Measurements from ENCODE around the gene KRTAP9-7. TPM values are rescaled to one million over a fixed set of nuclear protein-coding genes. Genes with fewer than 3 reads are reported as not detected.
"Not testable (repeated sequence)": the region's sequence is repeated elsewhere in the genome, so short reads cannot be mapped to it uniquely, and the experiment has no call there.

KRTAP9-7 gene, protein sequence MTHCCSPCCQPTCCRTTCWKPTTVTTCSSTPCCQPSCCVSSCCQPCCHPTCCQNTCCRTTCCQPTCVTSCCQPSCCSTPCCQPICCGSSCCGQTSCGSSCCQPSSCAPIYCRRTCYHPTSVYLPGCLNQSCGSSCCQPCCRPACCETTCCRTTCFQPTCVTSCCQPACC
- polyA plus RNA-seq (ENCODE audit: insufficient read length): not detected
- long read RNA-seq, donor 1: 0 reads
- long read RNA-seq, donor 2: 0 reads
- long read RNA-seq, donor 3: 0 reads
- long read RNA-seq, donor 4: 0 reads
- long read RNA-seq, donor 5: 0 reads
- long read RNA-seq, donor 6: 0 reads
- long read RNA-seq, donor 7: 0 reads
- long read RNA-seq, donor 8: 0 reads

DNA sequence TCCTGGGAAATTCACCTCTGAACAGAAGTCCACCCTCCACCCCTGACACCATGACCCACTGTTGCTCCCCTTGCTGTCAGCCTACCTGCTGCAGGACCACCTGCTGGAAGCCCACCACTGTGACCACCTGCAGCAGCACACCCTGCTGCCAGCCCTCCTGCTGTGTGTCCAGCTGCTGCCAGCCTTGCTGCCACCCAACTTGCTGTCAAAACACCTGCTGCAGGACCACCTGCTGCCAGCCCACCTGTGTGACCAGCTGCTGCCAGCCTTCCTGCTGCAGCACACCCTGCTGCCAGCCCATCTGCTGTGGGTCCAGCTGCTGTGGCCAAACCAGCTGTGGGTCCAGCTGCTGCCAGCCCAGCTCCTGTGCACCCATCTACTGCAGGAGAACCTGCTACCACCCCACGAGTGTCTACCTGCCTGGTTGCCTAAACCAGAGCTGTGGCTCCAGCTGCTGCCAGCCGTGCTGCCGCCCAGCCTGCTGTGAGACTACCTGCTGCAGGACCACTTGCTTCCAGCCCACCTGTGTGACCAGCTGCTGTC lies at the start of gene KRTAP9-7:
KRTAP9-7 (plus strand) TSS at position 51 of the 543 bp plus-strand sequence; CDS start at position 51, 0 bp downstream.
- DNase-seq: not testable (repeated sequence)

DNA sequence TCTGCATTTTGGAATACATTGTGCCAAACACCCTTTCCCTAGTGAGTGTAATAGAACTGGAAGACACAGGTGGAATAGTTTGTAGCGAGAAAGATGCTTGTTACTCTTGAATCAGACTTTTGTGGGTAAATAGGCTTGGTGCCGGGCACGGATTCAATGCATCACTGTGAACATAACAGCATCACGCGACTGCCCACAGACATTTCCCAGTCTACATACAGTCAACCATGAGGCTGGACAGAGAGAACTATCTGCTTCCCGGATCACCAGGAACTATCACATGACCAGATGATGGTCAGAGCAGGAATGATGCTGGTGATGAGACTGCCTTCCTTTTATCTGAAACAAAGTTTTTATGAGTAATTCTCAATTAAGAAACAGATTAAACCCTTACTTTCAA lies 49.4 kb upstream of the KRTAP9-7 start:
- no peak for DNase-seq

DNA sequence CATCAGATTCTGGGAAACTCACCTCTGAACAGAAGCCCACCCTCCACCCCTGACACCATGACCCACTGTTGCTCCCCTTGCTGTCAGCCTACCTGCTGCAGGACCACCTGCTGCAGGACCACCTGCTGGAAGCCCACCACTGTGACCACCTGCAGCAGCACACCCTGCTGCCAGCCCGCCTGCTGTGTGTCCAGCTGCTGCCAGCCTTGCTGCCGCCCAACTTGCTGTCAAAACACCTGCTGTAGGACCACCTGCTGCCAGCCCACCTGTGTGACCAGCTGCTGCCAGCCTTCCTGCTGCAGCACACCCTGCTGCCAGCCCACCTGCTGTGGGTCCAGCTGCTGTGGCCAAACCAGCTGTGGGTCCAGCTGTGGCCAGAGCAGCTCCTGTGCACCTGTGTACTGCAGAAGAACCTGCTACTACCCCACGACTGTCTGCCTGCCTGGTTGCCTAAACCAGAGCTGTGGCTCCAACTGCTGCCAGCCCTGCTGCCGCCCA lies 48.9 kb upstream of the KRTAP9-7 start, which contains the start of gene KRTAP9-2:
KRTAP9-2 (plus strand) TSS at position 51 of the 498 bp plus-strand sequence; CDS start at position 58, 7 bp downstream.
- not testable (repeated sequence) for DNase-seq

DNA sequence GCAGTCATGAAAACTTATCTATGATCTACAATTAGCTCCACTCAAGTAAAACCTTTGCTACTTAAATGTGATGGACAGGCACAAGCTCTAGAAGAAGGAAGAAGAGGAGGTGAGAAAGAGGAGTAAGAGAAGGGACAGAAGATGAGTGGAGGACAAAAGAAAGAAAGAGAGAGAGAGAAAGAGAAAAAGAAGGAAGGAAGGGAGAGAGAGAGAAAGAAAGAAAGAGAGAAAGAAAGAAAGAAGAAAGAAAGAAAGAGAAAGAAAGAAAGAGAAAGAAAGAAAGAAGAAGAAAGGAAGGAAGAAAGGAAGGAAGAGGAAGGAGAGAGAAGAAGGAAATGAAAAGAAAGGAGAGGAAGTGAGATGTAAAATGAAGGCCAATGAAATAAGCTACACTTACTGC lies 45.4 kb upstream of the KRTAP9-7 start:
- no peak for DNase-seq

DNA sequence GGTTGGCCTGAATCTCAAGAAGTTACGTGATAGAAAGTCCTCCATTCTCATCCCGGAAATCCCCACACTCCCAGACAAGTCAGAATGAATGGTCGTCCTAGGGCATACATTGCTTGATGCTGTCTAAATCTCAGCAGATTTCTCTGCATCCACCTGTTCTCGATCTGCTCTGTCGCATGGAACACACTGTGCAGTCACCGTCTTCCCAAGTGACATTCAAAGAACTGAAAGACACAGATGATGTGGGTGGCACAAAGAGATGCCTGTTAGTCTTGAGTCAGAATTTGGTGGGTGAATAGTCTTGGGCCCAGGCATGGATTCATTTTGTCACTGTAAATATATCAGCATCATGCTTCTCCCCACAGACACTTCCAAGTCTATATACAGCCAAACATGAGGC lies 43.8 kb upstream of the KRTAP9-7 start:
- no peak for DNase-seq

DNA sequence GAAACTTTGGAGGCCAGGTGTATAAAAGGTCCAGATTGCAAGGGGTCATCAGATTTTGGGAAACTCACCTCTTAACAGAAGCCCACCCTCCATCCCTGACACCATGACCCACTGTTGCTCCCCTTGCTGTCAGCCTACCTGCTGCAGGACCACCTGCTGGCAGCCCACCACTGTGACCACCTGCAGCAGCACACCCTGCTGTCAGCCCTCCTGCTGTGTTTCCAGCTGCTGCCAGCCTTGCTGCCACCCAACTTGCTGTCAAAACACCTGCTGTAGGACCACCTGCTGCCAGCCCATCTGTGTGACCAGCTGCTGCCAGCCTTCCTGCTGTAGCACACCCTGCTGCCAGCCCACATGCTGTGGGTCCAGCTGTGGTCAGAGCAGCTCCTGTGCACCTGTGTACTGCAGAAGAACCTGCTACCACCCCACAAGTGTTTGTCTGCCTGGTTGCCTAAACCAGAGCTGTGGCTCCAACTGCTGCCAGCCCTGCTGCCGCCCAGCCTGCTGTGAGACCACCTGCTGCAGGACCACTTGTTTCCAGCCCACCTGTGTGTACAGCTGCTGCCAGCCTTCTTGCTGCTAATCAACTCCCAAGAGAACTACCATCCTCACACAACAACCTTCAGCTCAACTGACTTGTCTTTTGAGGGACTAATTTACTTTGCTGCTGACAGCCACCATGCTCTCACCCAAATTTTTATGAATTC lies 42.9 kb upstream of the KRTAP9-7 start, which contains the start of gene KRTAP9-3:
KRTAP9-3 (plus strand) TSS at position 51 of the 707 bp plus-strand sequence; CDS start at position 104, 53 bp downstream.
- not testable (repeated sequence) for DNase-seq

DNA sequence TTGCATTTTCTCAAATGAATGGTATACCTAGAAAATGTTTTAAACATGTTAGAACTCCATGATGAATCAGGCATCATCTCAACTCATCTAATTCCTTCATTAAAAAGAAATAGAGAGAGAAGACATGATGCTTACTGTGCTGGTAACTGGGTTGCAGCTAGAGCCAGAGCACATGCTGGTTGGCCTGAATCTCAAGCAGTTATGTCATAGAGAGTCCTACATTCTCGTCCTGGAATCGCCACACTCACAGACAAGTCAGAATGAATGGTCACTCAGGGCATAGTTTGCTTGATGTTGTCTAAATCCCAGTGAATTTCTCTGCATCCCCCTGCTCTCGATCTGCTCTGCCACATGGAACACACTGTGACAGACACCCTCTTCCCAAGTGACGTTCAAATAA lies 38.4 kb upstream of the KRTAP9-7 start:
- not testable (repeated sequence) for DNase-seq

DNA sequence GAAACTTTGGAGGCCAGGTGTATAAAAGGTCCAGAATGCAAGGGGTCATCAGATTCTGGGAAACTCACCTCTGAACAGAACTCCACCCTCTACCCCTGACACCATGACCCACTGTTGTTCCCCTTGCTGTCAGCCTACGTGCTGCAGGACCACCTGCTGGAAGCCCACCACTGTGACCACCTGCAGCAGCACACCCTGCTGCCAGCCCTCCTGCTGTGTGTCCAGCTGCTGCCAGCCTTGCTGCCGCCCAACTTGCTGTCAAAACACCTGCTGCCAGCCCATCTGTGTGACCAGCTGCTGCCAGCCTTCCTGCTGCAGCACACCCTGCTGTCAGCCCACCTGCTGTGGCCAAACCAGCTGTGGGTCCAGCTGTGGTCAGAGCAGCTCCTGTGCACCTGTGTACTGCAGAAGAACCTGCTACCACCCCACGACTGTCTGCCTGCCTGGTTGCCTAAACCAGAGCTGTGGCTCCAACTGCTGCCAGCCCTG lies 37.5 kb upstream of the KRTAP9-7 start, which contains the start of gene KRTAP9-8:
KRTAP9-8 (plus strand) TSS at position 51 of the 489 bp plus-strand sequence; CDS start at position 104, 53 bp downstream.
- not testable (repeated sequence) for DNase-seq

DNA sequence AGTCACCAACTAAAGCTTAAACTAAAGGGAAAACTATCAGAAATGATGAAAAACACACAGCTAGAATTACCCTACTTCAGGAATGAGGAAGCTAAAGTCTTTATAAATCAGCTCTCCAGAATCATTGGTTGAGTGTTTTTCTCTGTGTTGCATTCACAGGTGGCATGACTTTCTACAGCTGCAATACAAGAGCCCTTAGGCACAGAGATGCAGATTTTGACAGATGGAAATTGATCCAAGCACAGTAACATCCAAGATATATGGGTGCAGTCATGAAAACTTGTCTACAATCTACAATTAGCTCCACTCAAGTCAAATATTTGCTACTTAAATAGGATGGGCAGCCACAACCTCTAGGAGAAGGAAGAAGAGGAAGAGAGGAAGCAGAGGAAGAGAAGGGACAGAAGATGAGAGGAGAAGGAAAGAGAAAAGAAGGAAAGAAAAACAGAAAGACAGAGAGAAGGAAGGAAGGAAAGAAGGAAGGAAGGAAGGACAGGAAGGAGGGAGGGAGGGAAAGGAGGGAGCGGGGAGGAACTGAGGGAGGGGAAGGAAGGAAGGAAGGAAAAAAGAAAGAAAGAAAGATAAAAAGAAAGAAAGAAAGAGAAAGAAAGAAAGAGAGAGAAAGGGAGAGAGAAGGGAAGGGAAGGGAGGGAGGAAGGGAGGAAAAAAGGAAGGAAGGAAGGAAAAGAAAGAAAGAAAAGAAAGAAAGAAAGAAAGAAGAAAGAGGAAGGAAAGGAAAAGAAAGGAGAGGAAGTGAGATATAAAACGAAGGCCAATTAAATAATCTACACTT lies 28.3 kb upstream of the KRTAP9-7 start:
- not testable (repeated sequence) for DNase-seq

DNA sequence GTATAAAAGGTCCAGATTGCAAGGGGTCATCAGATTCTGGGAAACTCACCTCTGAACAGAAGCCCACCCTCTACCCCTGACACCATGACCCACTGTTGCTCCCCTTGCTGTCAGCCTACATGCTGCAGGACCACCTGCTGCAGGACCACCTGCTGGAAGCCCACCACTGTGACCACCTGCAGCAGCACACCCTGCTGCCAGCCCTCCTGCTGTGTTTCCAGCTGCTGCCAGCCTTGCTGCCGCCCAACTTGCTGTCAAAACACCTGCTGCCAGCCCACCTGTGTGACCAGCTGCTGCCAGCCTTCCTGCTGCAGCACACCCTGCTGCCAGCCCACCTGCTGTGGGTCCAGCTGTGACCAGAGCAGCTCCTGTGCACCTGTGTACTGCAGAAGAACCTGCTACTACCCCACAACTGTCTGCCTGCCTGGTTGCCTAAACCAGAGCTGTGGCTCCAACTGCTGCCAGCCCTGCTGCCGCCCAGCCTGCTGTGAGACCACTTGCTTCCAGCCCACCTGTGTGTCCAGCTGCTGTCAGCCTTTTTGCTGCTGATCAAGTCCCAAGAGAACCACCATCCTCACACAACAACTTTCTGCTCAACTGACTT lies 25.8 kb upstream of the KRTAP9-7 start, which contains the start of gene KRTAP9-4:
KRTAP9-4 (plus strand) TSS at position 51 of the 604 bp plus-strand sequence; CDS start at position 85, 34 bp downstream.
- DNase-seq: not testable (repeated sequence)

DNA sequence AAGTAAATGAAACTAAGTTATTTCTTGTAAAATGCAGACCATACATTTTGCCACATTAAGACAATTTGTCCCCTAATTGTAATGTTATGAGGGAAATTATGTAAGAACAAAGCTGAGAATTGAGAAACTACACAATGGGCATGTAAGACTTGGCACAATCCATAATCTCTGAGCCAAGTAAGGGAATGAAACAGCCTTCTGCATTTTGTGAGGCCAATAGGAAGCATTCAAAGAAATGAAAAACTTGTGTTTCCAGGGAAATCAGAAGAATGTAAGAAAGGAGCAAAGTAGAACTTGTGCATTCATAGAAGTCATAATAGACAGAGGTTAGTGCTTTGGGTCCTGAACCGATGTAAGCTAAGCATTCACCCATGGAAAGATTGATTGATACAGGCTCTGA lies 24.2 kb upstream of the KRTAP9-7 start:
- DNase-seq: no peak

DNA sequence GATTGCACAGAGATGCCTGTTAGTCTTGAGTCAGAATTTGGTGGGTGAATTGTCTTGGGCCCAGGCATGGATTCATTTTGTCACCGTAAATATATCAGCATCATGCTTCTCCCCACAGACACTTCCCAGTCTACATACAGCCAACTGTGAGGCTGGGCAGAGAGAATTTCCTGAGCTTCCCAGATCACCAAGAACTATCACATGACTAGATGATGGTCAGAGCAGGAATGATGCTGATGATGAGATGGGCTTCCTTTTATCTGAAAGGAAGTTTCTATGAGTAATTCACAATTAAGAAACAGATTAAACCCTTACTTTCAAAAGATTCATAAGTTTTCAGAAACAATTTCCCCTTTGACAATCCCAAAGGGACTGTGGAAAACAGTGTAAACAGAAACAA lies 20.6 kb upstream of the KRTAP9-7 start:
- no peak for DNase-seq

DNA sequence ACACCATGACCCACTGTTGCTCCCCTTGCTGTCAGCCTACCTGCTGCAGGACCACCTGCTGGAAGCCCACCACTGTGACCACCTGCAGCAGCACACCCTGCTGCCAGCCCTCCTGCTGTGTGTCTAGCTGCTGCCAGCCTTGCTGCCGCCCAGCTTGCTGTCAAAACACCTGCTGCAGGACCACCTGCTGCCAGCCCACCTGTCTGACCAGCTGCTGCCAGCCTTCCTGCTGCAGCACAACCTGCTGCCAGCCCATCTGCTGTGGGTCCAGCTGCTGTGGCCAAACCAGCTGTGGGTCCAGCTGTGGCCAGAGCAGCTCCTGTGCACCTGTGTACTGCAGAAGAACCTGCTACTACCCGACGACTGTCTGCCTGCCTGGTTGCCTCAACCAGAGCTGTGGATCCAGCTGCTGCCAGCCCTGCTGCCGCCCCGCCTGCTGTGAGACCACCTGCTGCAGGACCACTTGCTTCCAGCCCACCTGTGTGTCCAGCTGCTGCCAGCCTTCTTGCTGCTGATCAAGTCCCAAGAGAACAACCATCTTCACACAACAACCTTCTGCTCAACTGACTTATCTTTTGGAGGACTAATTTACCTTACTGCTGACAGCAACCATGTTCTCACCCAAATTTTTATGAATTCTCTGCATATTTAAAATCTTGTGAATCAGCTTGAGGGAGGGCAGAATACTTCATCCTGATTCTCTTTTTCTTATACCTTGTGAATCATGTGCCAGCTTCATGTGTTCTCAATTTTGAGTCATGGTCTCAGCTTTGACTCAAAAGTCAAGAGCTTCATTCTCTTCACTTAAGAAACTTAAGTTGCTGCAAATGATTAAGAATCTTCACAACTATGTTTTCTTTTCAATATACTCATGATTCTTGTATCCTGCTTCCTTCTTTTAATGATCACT lies 19.9 kb upstream of the KRTAP9-7 start, which contains the start of gene KRTAP9-9:
KRTAP9-9 (plus strand) TSS at position 4 of the 910 bp plus-strand sequence.
- DNase-seq: not testable (repeated sequence)

DNA sequence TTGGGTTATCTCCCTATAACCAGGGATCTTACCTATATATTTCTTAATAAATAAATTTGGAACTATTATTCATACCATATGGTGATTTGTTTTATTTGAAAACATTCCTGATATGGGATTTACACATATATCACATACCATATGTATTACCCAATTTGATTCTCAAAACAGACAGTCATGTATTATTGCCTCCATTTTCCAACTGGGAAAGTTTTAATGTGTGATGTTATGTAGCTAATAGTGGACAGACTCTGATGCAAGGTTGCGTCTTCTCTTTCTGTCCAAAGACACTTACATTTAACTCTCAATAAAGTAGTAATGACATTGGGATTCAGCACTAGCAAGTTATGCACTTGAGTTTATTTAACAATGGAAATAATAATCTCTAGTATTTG lies 19.2 kb upstream of the KRTAP9-7 start:
- no peak for DNase-seq

DNA sequence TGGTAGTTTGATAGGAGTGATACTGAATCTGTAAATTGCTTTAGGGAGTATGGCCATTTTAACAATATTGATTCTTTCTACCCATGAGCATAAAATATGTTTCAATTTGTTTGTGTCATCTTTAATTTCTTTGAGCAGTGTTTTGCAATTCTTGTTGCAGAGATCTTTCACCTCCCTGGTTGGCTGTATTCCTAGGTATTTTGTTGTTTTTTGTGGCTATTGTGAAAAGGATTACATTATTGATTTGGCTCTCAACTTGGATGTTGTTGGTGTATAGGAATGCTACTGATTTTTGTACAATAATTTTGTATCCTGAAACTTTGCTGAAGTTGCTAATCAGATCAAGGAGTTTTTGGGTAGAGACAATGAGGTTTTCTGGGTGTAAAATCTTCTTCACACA lies 17.1 kb upstream of the KRTAP9-7 start:
- no peak for DNase-seq

DNA sequence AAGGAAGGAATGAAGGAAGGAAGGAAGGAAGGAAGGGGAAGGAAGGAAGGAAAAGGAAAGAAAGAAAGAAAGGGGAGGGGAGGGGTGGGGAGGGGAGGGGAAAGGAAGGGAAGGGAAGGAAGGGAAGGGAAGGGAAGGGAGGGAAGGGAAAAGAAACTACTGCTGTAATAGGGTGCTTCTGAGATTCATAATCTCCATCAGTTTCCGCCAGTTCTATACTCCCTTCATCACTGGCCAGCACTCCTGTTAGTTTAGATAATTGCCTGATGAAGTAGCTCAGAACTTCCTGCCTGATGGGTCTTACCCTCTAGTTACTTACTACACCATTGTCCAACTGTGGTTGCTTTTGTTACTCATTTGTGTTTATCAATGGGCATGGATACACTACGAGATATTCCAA lies 12.3 kb upstream of the KRTAP9-7 start:
- no peak for DNase-seq

DNA sequence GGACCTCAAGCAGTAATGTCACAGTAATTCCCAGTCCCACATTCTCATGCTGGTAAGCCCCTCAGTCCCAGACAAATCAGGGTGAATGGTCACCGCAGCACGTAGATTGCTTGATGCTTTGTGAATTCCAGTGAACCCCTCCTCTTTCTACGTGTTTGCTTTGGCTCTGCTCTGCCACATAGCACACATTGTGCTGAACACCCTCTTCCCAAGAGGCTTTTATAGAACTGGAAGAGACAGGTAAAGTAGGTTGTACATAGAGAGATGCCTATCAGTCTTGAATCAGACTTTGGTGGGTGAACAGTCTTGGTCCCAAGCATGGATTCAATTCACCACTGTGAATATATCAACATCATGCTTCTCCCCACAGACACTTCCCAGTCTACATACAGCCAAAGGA lies 10.9 kb upstream of the KRTAP9-7 start:
- no peak for DNase-seq

DNA sequence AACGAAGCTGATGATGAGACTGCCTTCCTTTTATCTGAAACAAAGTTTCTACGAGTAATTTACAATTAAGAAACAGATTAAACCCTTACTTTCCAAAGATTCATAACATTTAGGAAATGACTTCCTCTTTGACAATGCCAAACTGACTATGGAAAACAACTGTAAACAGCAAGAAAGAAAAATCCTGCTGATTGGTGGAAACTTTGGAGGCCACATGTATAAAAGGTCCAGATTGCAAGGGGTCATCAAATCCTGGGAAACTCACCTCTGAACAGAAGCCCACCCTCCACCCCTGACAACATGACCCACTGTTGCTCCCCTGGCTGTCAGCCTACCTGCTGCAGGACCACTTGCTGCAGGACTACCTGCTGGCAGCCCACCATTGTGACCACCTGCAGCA lies 10.4 kb upstream of the KRTAP9-7 start, which contains the start of gene KRTAP9-6:
KRTAP9-6 (plus strand) TSS at position 301 of the 400 bp plus-strand sequence; CDS start at position 301, 0 bp downstream.
- no peak for DNase-seq

DNA sequence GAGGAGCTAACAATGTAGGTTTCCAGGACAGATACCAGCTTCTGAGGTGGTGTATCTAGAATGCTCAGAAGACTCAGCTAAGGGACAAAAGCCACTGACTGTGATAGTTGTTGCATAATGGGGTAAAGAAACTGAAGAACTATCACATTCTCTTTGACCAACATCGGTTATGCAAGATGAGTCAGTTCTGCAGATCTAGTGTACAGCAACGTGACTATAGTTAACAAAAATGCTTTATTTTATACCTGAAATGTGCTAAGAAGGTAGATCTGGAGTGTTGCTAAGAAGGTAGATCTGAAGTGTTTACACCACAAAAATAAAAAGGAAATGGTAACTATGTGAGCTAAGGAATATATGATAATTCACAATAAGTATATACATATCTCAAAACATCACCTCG lies 7.8 kb upstream of the KRTAP9-7 start:
- DNase-seq: no peak
